ENCODE data around the gene HSD17B14.
"Not testable (repeated sequence)": the region's sequence is repeated elsewhere in the genome, so short reads cannot be mapped to it uniquely, and the experiment has no call there.

The HSD17B14 gene

DNA sequence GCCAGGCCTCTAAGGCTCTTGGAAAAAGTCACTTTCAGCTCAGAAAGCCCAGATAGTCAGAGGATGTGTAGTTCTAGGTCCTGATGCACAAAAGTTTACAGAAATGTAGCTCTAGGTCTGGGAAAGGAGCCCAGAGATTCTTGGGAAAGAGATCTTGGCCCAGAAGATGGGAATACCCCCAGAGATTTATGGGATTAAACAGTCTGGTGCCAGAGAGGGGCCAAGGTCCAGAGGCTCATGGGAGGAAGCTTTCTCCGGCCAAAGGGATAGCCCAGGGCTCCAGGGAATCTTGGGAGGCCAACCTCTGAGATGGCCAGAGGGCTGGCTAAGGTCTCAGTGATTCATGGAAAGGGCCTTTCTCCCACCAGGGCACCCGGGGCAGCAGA lies 40.6 kb downstream of the HSD17B14 start:
- no peak for DNase-seq

DNA sequence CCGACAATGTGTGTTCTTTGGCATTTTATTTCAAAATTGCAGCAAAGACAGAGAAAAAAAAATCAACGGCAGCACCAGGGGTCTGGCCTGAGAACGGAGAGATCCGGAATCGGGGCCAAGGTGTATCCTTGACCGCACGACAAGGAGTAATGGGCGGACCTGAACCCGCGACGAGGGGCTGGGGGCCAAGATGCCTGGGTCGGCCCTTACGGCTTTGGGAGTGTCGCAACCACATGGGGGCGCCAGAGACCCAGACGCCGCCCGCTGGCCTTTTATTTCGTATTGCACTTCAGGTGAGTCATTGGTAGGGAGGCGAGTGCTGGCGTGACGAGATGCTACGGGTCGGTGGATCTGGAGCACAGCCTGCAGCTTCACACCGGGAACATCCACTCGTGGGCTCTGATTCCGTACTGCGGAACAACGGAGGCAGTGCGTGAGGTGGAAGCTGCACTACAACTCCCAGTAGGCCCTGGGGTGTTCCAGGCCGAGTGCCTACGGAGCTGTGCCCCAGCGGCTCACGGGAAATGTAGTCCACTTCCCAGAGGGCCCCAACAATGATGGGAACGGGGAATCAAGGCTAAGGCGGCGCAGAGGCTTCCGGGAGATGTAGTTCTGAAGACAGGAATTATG lies 41.1 kb downstream of the HSD17B14 start:
- DNase-seq, result peak; percentile 89

DNA sequence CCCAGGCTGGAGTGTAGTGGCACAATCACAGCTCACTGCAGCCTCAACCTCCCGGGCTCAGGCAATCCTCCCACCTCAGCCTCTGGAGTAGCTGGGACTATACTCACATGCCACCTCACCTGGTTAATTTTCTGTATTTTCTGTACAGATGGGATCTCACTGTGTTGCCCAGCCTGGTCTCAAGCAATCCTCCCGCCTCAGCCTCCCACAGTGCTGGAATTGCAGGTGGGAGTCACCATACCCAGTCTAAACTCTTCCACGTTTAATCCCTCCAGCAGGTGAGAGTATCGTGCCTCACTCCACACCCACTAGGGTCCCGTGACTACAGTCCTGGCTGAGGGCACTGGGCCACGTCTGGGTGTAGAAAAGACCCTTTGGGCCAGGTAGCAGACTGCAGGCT lies 42.0 kb downstream of the HSD17B14 start:
- no peak for DNase-seq

DNA sequence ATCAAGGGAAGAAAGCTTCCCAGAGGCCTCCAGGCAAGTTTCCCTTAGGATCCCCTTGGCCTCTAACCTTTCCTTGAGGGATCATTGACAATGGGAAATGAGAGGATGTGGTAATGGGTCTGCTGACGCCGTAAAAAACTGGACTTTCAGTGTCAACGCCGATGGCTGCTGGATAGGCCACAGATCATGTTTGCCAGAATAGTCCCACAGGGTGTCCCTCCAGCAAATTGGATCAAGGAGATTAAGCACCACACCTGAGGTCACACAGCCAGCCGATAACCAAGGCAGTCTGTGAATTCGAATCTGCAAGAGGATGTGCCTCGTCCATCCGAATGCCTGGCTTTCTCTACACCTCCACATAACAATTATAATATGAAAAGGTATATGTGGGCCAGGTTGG lies 43.0 kb downstream of the HSD17B14 start:
- no peak for DNase-seq

DNA sequence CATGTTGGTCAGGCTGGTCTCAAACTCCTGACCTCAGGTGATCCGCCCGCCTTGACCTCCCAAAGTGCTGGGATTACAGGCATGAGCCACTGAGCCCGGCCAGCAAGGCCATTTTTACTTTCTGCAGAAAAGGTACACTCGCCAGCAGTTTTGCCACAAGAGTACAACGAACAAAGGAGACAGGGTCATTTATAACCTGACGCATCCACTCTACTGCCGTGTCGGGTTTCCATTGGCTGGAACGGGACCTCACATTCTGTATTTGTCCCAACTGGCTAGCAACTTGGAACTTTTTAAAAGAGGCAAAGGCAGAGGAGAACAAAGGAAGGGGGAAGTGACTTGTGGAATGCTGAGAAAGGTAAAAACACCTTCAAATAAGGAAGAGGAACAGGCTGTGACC lies 49.0 kb downstream of the HSD17B14 start:
- not testable (repeated sequence) for DNase-seq

DNA sequence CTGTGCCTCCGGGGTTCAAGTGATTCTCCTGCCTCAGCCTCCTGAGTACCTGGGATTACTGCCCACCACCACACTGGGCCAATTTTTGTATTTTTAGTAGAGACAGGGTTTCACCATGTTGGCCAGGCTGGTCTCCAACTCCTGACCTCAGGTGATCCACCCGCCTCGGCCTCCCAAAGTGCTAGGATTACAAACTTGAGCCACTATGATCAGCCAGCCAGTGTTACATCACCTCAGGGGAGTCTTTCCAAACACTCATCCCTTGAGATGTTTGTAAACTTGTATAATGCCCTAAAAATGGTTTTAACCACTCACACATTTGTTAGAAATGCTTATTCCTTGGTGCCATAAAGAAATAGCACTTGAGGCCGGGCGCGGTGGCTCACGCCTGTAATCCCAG lies 49.9 kb downstream of the HSD17B14 start:
- DNase-seq, result not testable (repeated sequence)

DNA sequence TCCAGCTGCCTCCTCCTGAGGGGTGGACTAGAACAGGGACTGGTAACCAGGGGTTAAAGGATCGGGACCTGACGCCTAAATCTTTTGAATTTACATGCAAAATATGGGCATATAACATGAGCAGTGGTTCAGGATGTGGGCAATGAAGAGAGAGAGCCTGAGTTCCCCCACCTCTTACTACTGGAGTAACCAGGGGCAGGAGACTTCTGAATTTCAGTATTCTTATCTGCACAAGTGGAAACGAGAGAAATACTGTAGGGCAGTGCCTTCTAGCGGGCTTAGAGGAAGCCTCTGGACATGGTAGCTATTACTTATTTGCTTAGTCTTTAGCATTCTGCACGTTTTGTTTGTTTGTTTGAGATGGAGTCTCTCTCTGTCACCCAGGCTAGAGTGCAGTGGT lies 51.8 kb downstream of the HSD17B14 start:
- no peak for DNase-seq

DNA sequence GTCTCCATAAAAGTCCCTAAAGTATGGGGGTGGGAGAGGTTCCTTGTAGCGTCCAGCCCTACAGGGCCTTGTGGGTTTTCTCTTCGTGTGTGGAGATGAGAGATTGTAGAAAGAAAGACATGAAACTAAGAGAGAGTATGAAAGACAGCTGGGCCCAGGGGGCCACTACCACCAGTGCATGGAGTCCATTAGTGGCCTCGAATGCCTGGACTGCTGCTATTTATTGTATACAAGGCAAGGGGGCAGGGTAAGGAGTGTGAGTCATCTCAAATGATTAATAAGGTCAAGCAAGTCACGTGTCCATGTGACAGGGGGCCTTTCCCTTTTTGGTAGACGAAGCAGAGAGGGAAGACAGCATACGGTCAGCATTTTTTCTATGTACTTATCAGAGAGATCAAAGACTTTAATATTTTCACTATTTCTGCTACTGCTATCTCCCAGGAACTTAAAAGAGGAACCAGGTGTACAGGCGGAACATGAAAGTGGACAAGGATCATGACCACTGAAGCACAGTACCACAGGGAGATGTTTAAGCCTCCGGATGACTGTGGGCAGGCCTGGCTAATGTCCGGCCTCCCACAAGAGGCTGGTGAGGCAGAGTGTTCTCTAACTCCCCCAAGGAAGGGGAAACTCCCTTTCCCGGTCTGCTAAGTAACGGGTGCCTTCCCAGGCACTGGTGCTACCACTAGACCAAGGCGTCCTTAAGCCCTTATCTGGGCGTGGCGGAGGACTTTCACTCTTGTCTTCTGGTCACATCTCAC lies 55.5 kb downstream of the HSD17B14 start:
- no peak for DNase-seq

DNA sequence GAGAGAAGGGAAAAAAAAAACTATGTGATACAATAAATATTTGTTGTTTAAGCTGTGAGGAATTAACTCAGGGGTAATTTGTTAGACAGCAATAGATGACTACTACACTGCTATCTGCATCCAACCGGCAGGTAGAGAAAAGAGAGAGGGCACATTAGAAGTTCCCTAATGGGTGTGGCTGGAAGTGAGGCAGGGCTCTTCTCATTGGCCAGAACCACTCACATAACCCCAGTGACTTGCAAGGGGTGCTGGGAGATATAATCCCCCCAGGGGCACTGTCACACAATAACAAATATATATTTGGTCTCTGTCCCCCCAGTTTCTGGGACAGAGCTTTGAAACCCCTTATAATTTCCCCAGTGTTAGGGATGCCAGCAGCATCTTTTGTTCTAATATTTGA lies 56.7 kb downstream of the HSD17B14 start:
- no peak for DNase-seq

DNA sequence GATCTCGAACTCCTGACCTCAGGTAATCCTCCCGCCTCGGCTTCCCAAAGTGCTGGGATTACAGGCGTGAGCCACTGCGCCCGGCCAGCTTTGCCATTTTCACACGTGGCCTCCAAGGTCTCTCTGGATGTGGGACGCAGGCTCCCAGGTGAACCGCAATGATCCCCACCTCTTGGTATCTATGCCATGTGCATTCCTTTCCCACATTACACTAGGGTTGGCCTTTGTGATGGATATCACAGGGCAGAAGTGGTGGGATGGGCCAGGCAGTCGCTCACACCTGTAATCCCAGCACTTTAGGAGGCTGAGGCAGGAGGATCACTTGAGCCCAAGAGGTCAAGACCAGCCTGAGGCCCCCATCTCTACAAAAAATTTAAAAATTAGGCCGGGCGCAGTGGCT lies 58.6 kb downstream of the HSD17B14 start:
- DNase-seq, result no peak

DNA sequence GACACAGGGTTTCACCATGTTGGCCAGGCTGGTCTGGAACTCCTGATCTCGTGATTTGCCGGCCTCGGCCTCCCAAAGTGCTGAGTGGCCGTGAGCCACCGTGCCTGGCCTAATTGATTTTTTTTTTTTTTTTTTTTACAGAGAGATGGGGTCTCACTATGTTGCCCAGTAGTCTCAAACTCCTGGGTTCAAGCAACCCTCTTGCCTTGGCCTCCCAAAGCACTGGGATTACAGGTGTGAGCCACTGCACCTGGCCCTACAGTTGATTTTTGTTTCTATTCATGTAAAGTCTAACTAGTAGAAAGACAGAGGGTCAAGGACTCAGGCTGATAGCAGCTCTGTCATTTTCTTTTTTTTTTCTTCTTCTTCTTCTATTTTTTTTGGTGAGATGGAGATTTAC lies 59.2 kb downstream of the HSD17B14 start:
- DNase-seq, result no peak

DNA sequence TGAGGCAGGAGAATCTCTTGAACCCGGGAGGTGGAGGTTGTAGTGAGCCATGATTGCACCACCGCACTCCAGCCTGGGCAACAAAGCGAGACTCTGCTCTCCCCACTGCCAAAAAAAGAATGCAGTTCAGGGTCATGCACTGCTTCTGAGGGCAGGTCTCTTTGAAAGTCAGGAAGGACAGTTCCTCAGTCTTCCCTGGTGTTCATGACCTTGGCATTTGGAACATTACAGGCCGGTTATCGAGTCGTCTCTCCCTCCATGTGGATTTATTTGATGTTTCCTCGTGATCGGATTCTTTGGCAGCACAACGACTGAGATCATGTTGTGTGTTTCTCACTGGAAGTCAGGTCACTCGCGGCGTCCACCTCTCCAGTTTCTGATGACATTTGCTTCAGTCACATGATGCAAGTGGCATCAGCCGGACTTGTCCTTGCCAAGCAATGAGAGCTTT lies 63.8 kb downstream of the HSD17B14 start:
- DNase-seq, result no peak

DNA sequence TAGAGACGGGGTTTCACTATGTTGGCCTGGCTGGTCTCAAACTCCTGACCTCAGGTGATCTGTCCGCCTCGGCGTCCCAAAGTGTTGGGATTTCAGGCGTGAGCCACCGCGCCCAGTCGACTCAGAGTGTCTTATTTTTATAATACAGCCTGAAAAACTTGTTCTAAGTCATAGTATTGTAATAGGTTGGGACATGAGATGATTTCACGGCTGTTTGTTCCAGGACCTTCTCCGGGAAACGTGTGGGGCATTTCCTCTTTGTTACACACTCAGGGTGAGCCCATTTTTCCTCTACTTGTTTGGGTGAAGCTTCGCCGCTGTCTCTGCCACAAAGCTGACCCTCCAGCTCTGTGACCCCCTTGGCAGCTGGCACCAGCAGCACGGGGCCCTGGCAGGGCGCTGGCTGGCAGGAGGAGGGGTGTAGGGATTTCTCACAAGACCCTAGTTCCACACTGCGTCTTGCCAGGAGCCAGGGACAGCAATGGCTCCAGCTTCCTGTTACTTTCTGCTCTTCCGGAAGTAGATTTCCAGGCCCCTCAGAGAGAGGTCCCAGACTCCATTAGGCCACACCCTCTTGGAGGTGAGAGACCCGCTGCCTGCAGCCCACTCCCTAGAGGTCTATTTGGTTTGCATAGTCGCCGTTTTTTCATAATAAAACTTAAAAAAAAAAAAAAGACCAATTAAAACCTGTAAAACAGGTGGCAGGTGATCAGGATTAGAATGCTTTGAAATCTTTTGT lies 65.4 kb downstream of the HSD17B14 start:
- DNase-seq, result no peak

DNA sequence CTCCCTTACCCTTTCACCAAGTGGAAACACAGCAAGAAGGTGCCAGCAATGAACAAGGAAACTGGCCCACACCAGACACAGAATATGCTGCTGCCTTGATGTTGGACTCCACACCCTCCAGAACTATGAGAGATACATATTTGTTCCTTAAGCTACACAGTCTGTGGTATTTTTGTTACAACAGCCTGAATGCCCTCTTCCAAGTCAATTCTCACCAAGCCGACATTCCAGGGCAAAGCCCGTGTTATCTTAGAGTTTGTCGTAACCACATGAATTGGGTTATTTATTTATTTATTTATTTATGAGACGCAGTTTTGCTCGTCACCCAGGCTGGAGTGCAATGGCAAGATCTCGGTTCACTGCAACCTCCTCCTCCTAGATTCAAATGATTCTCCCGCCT lies 66.0 kb downstream of the HSD17B14 start:
- no peak for DNase-seq

DNA sequence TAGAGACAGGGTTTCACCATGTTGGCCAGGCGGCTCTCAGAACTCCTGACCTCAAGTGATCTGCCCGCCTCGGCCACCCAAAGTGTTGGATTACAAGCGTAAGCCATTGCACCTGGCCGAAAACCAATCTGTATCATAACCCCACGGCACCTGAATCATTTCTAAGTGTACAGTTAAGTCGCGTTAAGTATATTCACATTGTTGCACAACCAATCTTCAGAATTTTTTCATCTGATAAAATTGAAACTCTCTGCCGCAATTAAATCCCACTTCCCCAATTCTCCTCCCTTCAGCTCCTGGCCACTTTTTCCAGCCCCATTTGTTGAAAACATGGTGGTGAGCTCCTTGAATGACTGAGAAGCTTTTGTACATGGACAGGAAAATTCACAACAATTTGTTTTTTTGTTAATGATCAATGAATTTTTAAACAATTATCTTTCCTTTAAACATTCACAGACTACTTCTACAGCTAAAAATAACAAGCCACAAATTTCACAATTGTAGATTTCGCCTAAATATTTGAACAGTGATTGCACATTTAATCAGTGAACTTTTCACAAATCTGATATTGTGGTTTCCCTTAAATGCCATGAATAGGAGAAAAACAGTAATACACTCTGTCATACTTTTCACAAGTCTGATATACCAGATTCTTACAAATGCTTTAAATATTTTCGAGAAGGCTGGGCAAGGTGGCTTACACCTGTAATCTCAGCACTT lies 67.1 kb downstream of the HSD17B14 start:
- no peak for DNase-seq

DNA sequence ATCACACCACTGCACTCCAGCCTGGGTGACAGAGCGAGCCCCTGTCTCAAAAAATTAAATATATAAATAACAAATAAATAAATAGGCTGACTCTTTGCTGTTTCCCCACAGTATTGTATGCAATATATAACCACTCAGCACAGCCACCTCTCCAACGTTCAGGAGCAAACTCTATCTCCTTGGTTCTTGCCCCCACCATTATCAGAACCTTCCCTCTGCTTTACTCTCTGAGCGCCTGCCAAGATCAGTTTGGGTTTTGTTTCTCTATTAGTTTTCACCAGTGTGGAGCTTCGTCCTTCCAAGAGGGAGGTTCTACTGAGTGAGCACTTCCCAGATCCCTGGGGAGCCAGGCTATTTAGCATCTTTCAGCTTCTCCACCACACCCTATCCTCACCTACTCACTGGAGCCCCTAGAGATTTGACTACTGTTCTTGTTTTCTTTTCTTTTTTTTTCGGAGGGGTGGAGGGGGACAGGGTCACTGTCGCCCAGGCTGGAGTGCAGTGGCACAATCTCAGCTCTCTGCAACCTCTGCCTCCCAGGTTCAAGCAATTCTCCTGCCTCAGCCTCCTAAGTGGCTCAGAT lies 68.0 kb downstream of the HSD17B14 start:
- not testable (repeated sequence) for DNase-seq

DNA sequence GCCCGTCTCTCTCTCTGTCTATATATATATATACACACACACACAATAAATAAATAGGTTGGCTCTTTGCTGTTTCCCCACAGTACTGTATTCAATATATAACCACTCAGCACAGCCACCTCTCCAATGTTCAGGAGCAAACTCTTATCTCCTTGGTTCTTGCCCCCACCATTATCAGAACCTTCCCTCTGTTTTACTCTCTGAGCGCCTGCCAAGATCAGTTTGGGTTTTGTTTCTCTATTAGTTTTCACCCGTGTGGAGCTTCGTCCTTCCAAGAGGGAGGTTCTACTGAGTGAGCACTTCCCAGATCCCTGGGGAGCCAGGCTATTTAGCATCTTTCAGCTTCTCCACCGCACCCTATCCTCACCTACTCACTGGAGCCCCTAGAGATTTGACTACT lies 70.5 kb downstream of the HSD17B14 start:
- not testable (repeated sequence) for DNase-seq

Measured in DMS79 treated with DMSO at 0.1 percent for 48 hours (cell line).